Activated naive CD4-positive, alpha-beta T cell treated with anti-CD3 and anti-CD28 coated beads, Interleukin-2, amount 10 ng/mL, durations not matched to agents 7 days and 5 days (primary cell): ENCODE results near the gene ZCCHC3.
"Not testable (repeated sequence)": the region's sequence is repeated elsewhere in the genome, so short reads cannot be mapped to it uniquely, and the experiment has no call there.

Experiments used
- CTCF ChIA-PET: fragments of 350-600 bp; sonication (Branson Sonifier 250); formaldehyde crosslinking; loops from one replicate; lab custom pipeline; 2021; ENCODE audit warnings: antibody characterized with exemption; lab: Charles Lee
- DNase-seq: peaks from one replicate; pipeline ENCODE4 v3.0.0-alpha.2; 2020
- H3K27ac Mint-ChIP-seq: one replicate; pipeline ENCODE4 v1.8.0; 2021; ENCODE audit warnings: mild to moderate bottlenecking, moderate library complexity, mixed read lengths
- H3K27me3 Mint-ChIP-seq: one replicate; pipeline ENCODE4 v1.8.0; 2021; ENCODE audit warnings: mild to moderate bottlenecking, mixed read lengths
- H3K36me3 Mint-ChIP-seq: one replicate; pipeline ENCODE4 v1.8.0; 2021; ENCODE audit warnings: mixed read lengths
- H3K4me1 Mint-ChIP-seq: one replicate; pipeline ENCODE4 v1.8.0; 2021; ENCODE audit warnings: mixed read lengths
- H3K4me3 Mint-ChIP-seq: one replicate; pipeline ENCODE4 v1.8.0; 2021; ENCODE audit warnings: mild to moderate bottlenecking, moderate library complexity, mixed read lengths
- H3K9me3 Mint-ChIP-seq: one replicate; pipeline ENCODE4 v1.8.0; 2021; ENCODE audit warnings: mixed read lengths

ZCCHC3 gene

DNA sequence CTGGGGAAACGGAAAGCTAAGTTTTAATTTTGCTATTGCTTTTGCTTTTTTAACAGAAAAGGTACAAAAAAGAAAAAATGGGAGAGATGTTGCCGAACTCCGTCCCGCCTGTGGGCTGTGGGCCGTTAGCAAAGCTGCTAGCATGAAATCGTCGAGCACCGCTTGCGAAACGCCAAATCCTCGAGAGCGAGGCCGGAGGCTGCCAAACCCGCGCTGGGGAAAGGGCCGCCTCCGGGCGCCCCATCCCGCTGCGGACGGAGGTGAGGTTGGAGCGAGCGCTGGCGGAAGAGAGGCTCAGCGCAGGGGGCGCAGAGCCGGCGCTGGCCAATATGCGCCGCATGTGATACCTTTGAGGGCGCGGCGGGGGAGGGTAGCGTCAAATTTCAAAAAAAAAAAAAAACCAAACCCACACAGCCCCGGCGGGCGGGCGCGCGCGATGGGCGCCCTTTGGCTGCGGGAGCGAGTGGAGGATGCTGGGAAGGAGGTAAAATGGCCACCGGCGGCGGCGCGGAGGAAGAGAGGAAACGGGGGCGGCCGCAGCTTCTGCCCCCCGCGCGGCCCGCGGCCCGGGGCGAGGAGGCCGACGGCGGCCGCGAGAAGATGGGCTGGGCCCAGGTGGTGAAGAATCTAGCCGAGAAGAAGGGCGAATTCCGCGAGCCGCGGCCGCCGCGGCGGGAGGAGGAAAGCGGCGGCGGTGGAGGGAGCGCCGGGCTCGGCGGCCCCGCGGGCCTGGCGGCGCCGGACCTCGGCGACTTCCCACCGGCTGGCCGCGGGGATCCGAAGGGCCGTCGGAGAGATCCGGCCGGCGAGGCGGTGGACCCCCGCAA, at the start of gene ZCCHC3:
Gene ZCCHC3, plus strand, starts transcription at position 473 of the 827 bp plus-strand sequence. Its CDS starts 17 bp downstream, at position 490.
- peak; percentile 88 for DNase-seq
- Mint-ChIP-seq H3K9me3 (no peaks in the 10 kb centered on the region), H3K27ac (peak within 1 kb of the TSS; percentile 100), H3K4me3 (peak within 1 kb of the TSS; percentile 98), H3K4me1 (peaks cover 50% of the 10 kb centered on the region), H3K36me3 (peaks cover 40% of the 10 kb centered on the region), H3K27me3 (peaks cover 8% of the 10 kb centered on the region)
- CTCF ChIA-PET: interaction anchor here (1.1 to 2.5 kb wide), 3 partner anchors 12 to 110 kb away, joined by 3 to 10 read pairs (median 3); no protein-coding TSS in a partner anchor

DNA sequence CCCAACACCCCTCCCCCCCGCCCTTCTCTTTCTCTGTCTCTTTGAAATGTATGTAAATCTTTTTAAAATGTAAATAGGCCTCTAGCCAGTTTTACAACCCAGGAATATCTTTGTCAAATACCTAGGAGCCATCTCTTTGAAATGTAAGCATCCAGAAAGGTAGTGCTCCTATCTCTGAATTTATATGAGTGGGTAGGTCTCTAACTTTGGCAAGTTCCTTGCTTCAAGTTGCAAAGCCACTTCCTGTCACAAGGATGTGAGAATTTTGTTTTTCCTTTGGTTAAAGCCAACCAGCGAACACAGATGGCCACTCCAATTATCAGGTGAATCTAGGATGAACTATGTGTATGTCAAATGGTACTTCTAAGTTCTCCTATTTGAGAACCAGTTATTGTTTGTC, 46.0 kb upstream of the ZCCHC3 start:
- no peaks in the 10 kb centered on the region for H3K9me3 Mint-ChIP-seq
- H3K27me3 Mint-ChIP-seq: peaks cover 4% of the 10 kb centered on the region
- no peak overlapping the region for H3K4me3 Mint-ChIP-seq
- no peak overlapping the region for H3K27ac Mint-ChIP-seq
- H3K36me3 Mint-ChIP-seq: peaks cover 2% of the 10 kb centered on the region
- CTCF ChIA-PET: no interaction called here
- H3K4me1 Mint-ChIP-seq: peaks cover 10% of the 10 kb centered on the region
- no peak for DNase-seq

DNA sequence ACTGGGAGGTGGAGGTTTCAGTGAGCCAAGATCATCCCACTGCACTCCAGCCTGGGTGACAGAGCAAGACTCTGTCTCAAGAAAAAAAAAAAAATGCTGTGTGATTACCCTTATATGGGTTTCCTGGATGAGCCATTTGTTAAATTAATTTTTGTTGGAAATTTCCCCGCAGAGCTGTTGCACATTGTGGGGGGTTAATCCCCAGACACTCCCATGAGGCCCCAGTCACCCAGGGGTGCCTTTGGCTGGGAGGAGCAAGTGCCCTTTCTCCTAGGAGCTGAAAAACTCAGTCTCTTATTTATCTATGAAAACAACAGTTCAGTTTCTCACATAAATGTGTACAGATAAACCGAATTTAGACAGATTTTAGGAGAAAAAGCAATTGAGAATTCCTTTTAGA, 44.6 kb upstream of the ZCCHC3 start:
- Mint-ChIP-seq H3K27me3 (peaks cover 3% of the 10 kb centered on the region), H3K27ac (no peak overlapping the region), H3K4me3 (no peak overlapping the region), H3K9me3 (no peaks in the 10 kb centered on the region), H3K36me3 (no peaks in the 10 kb centered on the region), H3K4me1 (peaks cover 10% of the 10 kb centered on the region)
- CTCF ChIA-PET: interaction anchor here (1.2 to 1.3 kb wide), 2 partner anchors 13 to 53 kb away, joined by 4 to 8 read pairs; no protein-coding TSS in a partner anchor
- no peak for DNase-seq

GRCh38 chr20:253447-253846, 43.9 kb upstream of the ZCCHC3 start:
- not testable (repeated sequence) for H3K4me3 Mint-ChIP-seq, H3K36me3 Mint-ChIP-seq, H3K27me3 Mint-ChIP-seq, H3K9me3 Mint-ChIP-seq, H3K27ac Mint-ChIP-seq, DNase-seq
- H3K4me1 Mint-ChIP-seq: peaks cover 13% of the 10 kb centered on the region
- CTCF ChIA-PET: interaction anchor here (1.2 to 1.3 kb wide), 2 partner anchors 13 to 54 kb away, joined by 4 to 8 read pairs; no protein-coding TSS in a partner anchor

DNA sequence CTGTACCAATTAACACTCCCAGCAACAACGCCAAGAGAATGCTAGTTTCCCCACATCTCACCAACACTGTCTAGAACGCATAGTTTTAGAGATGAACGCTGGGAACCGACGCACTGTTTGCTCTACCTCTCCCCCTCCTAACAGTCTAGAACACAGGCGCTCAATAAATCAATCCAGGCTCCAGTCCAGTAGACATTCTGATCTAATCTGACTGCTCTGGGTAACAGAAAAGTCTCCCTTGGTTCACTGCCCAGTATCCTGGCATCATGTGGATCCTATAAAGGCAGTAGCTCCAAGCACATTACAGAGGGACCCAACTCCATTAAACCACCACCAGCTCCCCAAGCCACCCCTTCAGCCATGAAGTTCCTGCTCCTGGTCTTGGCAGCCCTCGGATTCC, 40.0 kb upstream of the ZCCHC3 start, which contains the start of gene DEFB132:
Gene DEFB132, plus strand, starts transcription at position 306 of the 400 bp plus-strand sequence. Its CDS starts 55 bp downstream, at position 361.
- H3K27me3 Mint-ChIP-seq: peaks cover 15% of the 10 kb centered on the region
- H3K4me3 Mint-ChIP-seq: no peak within 1 kb of the TSS
- H3K9me3 Mint-ChIP-seq: no peaks in the 10 kb centered on the region
- no peaks in the 10 kb centered on the region for H3K36me3 Mint-ChIP-seq
- CTCF ChIA-PET: interaction anchor here (1.0 to 1.7 kb wide), 4 partner anchors 8 to 46 kb away, joined by 3 to 7 read pairs (median 6); no protein-coding TSS in a partner anchor
- no peak for DNase-seq
- H3K4me1 Mint-ChIP-seq: peaks cover 10% of the 10 kb centered on the region
- H3K27ac Mint-ChIP-seq: no peak within 1 kb of the TSS

DNA sequence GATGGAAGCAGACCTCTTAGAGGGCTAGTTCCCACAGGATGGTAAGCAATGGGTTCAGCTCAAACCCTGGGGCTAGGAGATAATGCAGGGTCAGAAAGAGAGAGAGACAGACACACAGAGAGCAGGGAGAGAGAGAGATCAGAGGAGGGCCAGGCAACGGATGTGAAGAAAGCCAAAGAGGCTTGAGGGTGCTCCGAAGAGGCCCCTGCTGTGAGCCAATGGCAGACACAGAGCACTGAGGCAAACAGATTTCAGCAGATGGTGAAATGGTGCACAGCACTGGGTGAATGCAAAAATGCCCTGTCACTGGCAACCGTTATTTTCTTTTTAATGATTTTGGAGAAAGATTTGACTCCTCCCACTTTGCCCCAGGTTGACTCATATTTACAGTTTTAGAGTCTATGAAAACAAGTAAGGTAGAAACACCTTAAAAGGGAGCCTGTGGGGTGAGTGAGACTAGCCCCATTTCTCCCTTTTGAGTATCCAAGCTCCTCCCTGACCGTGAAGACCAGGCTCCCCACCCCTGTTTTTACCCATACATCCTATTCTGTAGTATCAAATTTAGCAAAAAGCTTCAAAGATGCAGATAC, 39.0 kb upstream of the ZCCHC3 start:
- H3K27ac Mint-ChIP-seq: no peak overlapping the region

DNA sequence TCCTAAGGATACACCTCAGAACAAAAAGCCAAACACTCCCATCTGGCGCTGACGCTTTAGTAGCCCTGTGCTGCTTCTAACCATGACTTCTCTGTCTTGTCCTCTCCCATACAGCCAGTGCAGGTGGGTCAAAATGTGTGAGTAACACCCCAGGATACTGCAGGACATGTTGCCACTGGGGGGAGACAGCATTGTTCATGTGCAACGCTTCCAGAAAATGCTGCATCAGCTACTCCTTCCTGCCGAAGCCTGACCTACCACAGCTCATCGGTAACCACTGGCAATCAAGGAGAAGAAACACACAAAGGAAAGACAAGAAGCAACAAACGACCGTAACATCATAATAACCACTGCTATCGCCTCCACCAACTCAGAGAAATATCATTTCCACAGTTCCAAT, 38.4 kb upstream of the ZCCHC3 start:
- DNase-seq: peak; percentile 31
- H3K4me3 Mint-ChIP-seq: no peak overlapping the region
- no peak overlapping the region for H3K27ac Mint-ChIP-seq
- peaks cover 23% of the 10 kb centered on the region for H3K27me3 Mint-ChIP-seq
- H3K36me3 Mint-ChIP-seq: no peaks in the 10 kb centered on the region
- no peaks in the 10 kb centered on the region for H3K9me3 Mint-ChIP-seq
- CTCF ChIA-PET: interaction anchor here (0.6 to 1.8 kb wide), 6 partner anchors 8 to 157 kb away, joined by 3 to 10 read pairs (median 6); no protein-coding TSS in a partner anchor
- peaks cover 10% of the 10 kb centered on the region for H3K4me1 Mint-ChIP-seq

More for the DNA sequence above, 39.0 kb upstream of the ZCCHC3 start:
- peaks cover 10% of the 10 kb centered on the region for H3K4me1 Mint-ChIP-seq
- H3K36me3 Mint-ChIP-seq: no peaks in the 10 kb centered on the region
- CTCF ChIA-PET: interaction anchor here (0.6 to 1.8 kb wide), 7 partner anchors 8 to 156 kb away, joined by 3 to 10 read pairs (median 4); no protein-coding TSS in a partner anchor
- no peak overlapping the region for H3K4me3 Mint-ChIP-seq
- no peak for DNase-seq
- H3K9me3 Mint-ChIP-seq: no peaks in the 10 kb centered on the region
- H3K27me3 Mint-ChIP-seq: peaks cover 19% of the 10 kb centered on the region

GRCh38 chr20:259981-260380, 37.4 kb upstream of the ZCCHC3 start:
- no peak for DNase-seq
- H3K9me3 Mint-ChIP-seq: no peaks in the 10 kb centered on the region
- H3K4me1 Mint-ChIP-seq: peaks cover 10% of the 10 kb centered on the region
- H3K36me3 Mint-ChIP-seq: no peaks in the 10 kb centered on the region
- peaks cover 24% of the 10 kb centered on the region for H3K27me3 Mint-ChIP-seq
- no peak overlapping the region for H3K27ac Mint-ChIP-seq
- H3K4me3 Mint-ChIP-seq: no peak overlapping the region
- CTCF ChIA-PET: interaction anchor here (0.8 kb wide), 1 partner anchor 48 kb away, joined by 3 read pairs; no protein-coding TSS in a partner anchor

GRCh38 chr20:263701-264100, 33.7 kb upstream of the ZCCHC3 start:
- Mint-ChIP-seq H3K36me3 (no peaks in the 10 kb centered on the region), H3K27me3 (peaks cover 37% of the 10 kb centered on the region), H3K4me3 (no peak overlapping the region), H3K9me3 (no peaks in the 10 kb centered on the region), H3K4me1 (peaks cover 15% of the 10 kb centered on the region), H3K27ac (no peak overlapping the region)
- CTCF ChIA-PET: interaction anchor here (1.1 to 1.4 kb wide), 3 partner anchors 50 to 67 kb away, joined by 3 to 7 read pairs (median 5); no protein-coding TSS in a partner anchor
- no peak for DNase-seq

- no peak overlapping the region for H3K27ac Mint-ChIP-seq
- peak; percentile 93 for DNase-seq
- H3K4me1 Mint-ChIP-seq: peaks cover 10% of the 10 kb centered on the region
- peaks cover 35% of the 10 kb centered on the region for H3K27me3 Mint-ChIP-seq
- CTCF ChIA-PET: interaction anchor here (0.9 to 4.1 kb wide), 21 partner anchors 9 to 80 kb away, joined by 3 to 35 read pairs (median 7); partner anchors contain the start of genes DEFB132 and NRSN2
- H3K9me3 Mint-ChIP-seq: no peaks in the 10 kb centered on the region
- no peaks in the 10 kb centered on the region for H3K36me3 Mint-ChIP-seq
- peak overlapping the region; percentile 72 for H3K4me3 Mint-ChIP-seq
Observed at GRCh38 chr20:266596-267562, 30.5 kb upstream of the ZCCHC3 start.

GRCh38 chr20:270517-270916, 26.9 kb upstream of the ZCCHC3 start:
- Mint-ChIP-seq H3K27me3 (peaks cover 31% of the 10 kb centered on the region), H3K27ac (no peak overlapping the region), H3K4me3 (no peak overlapping the region), H3K36me3 (no peaks in the 10 kb centered on the region), H3K4me1 (peaks cover 10% of the 10 kb centered on the region), H3K9me3 (no peaks in the 10 kb centered on the region)
- CTCF ChIA-PET: interaction anchor here (1.4 to 1.5 kb wide), 2 partner anchors 38 to 51 kb away, joined by 3 to 5 read pairs; no protein-coding TSS in a partner anchor
- DNase-seq: no peak

DNA sequence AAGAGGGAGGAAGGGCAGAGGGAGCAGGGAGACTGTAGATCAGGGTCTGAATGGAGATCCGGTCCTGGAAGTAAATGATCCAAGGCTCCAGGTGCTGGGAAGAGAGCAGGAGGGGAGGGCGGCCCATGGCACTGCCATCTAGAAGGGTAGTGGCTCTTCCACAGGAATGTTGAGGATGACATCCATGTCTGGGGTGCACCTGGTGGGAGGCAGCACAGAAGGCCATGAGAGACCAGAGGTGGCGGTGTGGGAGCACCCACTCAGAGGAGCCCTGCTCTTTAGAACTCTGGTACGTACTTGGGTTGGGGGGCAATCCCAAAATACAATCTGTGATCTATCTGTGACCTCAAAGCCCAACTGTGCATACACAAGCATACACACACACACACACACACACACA, 26.3 kb upstream of the ZCCHC3 start:
- peaks cover 25% of the 10 kb centered on the region for H3K27me3 Mint-ChIP-seq
- H3K4me1 Mint-ChIP-seq: peaks cover 10% of the 10 kb centered on the region
- no peak for DNase-seq
- H3K4me3 Mint-ChIP-seq: no peak overlapping the region
- CTCF ChIA-PET: interaction anchor here (1.4 kb wide), 1 partner anchor 52 kb away, joined by 5 read pairs; no protein-coding TSS in a partner anchor
- no peaks in the 10 kb centered on the region for H3K36me3 Mint-ChIP-seq
- no peak overlapping the region for H3K27ac Mint-ChIP-seq
- H3K9me3 Mint-ChIP-seq: no peaks in the 10 kb centered on the region

GRCh38 chr20:271528-271927, 25.8 kb upstream of the ZCCHC3 start:
- Mint-ChIP-seq H3K4me1 (peaks cover 7% of the 10 kb centered on the region), H3K9me3 (no peaks in the 10 kb centered on the region), H3K4me3 (no peak overlapping the region), H3K36me3 (no peaks in the 10 kb centered on the region), H3K27me3 (peaks cover 22% of the 10 kb centered on the region), H3K27ac (no peak overlapping the region)
- DNase-seq: no peak
- CTCF ChIA-PET: interaction anchor here (1.0 kb wide), 1 partner anchor 59 kb away, joined by 4 read pairs; no protein-coding TSS in a partner anchor
